ENCODE data around the gene RESP18.

DNA sequence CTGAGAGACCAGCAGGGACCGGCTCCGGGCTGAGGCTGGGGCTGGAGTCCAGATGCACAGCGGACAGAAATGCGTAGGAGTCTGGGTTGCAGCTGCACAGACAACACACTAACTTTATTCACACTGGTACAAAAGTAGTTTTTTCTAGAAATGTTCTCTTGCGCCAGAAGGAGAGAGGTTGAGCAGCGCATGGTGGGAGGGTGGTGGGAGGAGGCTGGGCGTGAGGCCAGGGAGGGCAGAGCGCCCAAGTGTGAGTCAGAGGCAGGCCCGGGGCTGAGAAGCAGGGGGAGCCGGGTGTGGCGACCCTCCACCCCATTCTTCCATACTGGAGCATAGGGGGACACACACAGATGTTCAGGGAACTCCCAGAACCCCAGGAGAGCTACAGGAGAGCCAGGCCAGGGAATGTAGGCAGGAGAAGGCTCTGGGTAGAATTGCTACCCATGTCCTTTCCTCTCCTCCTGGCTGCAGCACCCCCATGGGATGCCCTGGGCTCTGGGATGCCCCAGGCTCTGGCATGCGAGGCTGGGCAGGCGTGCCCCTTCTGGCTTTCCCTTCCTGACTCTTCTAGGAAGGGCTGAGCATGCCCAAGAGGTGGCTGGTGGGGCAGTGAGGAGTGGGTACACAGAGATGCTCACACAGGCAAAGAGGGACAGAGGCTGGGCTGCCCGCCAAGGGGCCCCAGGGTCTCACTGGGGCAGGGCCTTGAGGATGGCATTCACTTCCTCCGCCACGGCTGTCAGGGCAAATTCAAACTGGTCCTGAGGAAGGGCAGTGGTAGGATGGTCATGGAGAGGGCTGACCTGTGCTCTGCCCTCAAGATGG lies 42.8 kb downstream of the RESP18 start:
- TF ChIP-seq CTCF (conservative IDR thresholded peaks at IDR 0.05 in 1 of 2, IDR thresholded peaks at IDR 0.05 in 1 of 2; ENCODE audit: low read depth in 1 of 2, low read length in 2 of 2) = no peak
- TF ChIP-seq EZH2 (IDR thresholded peaks at IDR 0.05; ENCODE audit: low read length, missing control alignments) = no peak
